ENCODE measurements around the gene AP1B1. TPM values are rescaled to one million over a fixed set of nuclear protein-coding genes. Genes with fewer than 3 reads are reported as not detected.

AP1B1 gene
- total RNA-seq, 1 donor: 37.3 TPM

- Histone ChIP-seq H3K4me1 (ENCODE audit: insufficient read depth, low read length) (no peaks in the 10 kb centered on the region), H2AFZ (ENCODE audit: low read length) (no peak overlapping the region), H3K27ac (ENCODE audit: low read depth, low read length) (no peak overlapping the region), H3K27me3 (ENCODE audit: insufficient read depth, low read length) (no peaks in the 10 kb centered on the region), H3K4me3 (ENCODE audit: insufficient read depth, low read length) (no peak overlapping the region), H3K4me2 (ENCODE audit: insufficient read depth, low read length) (no peak overlapping the region), H3K9me3 (ENCODE audit: low read depth, low read length) (no peaks in the 10 kb centered on the region), H3K79me2 (ENCODE audit: insufficient read depth, low read length) (no peaks in the 10 kb centered on the region), H3K36me3 (ENCODE audit: insufficient read depth, low read length) (peaks cover 67% of the 10 kb centered on the region), H4K20me1 (ENCODE audit: insufficient read depth, low read length) (peaks cover 3% of the 10 kb centered on the region)
- no peak for TF ChIP-seq CTCF (IDR thresholded peaks at IDR 0.05; ENCODE audit: extremely low read depth, low read depth, low read length)
- peak; percentile 52 for DNase-seq (ENCODE audit: insufficient read length, low spot score, missing footprints)
Measured at GRCh38 chr22:29353286-29353685, 35.1 kb downstream of the AP1B1 start.

DNA sequence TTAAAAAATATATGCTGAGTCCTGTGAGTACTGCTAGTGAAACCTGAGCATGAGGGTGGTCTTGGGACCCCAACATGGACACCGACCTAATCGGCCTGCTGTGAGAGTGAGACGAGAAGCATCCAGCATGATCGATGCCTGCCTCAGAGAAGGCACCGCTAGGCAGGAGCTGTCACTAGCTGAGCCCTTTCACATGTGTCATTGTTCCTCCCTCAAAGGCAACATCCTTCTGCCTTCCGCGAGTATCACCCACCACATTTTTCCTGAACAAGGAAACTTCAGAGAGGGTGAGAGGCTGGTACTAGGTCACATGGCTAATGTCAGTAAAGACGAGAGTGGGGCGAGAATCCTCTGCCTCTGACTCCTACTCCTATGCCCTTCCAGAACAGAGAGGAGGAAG is 35.6 kb downstream of the AP1B1 start:
- no peak for TF ChIP-seq CTCF (IDR thresholded peaks at IDR 0.05; ENCODE audit: extremely low read depth, low read depth, low read length)
- Histone ChIP-seq H3K4me2 (ENCODE audit: insufficient read depth, low read length) (no peak overlapping the region), H3K79me2 (ENCODE audit: insufficient read depth, low read length) (no peaks in the 10 kb centered on the region), H4K20me1 (ENCODE audit: insufficient read depth, low read length) (no peaks in the 10 kb centered on the region), H3K4me3 (ENCODE audit: insufficient read depth, low read length) (no peak overlapping the region), H3K4me1 (ENCODE audit: insufficient read depth, low read length) (no peaks in the 10 kb centered on the region), H3K27ac (ENCODE audit: low read depth, low read length) (no peak overlapping the region), H2AFZ (ENCODE audit: low read length) (no peak overlapping the region), H3K9me3 (ENCODE audit: low read depth, low read length) (no peaks in the 10 kb centered on the region), H3K36me3 (ENCODE audit: insufficient read depth, low read length) (peaks cover 67% of the 10 kb centered on the region), H3K27me3 (ENCODE audit: insufficient read depth, low read length) (no peaks in the 10 kb centered on the region)
- DNase-seq (ENCODE audit: insufficient read length, low spot score, missing footprints): peak; percentile 56

DNA sequence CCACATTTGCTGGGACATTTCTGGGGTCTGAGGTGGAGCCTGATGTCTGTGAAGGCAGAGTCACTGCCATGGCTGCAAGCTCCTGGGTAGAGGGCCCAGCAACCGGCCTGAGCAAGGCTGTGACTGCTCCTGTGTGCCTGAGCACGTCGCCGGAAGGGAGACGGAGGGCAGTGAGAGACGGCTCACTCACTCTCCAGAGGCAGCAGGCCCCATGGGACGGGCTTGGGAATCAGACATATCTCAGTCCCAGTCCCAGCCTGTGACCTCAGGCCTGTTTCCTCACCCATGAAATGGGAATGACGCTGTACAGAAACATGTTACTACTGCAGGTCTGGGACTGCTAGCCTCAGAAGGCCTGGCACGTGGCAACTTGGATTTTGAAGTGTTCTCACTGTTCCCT is 36.5 kb downstream of the AP1B1 start:
- H3K4me2 ChIP-seq (ENCODE audit: insufficient read depth, low read length): no peak overlapping the region
- no peak overlapping the region for H2AFZ ChIP-seq (ENCODE audit: low read length)
- H3K4me1 ChIP-seq (ENCODE audit: insufficient read depth, low read length): no peaks in the 10 kb centered on the region
- no peak overlapping the region for H3K4me3 ChIP-seq (ENCODE audit: insufficient read depth, low read length)
- DNase-seq (ENCODE audit: insufficient read length, low spot score, missing footprints): peak; percentile 18
- no peaks in the 10 kb centered on the region for H3K27me3 ChIP-seq (ENCODE audit: insufficient read depth, low read length)
- no peaks in the 10 kb centered on the region for H3K79me2 ChIP-seq (ENCODE audit: insufficient read depth, low read length)
- no peaks in the 10 kb centered on the region for H3K9me3 ChIP-seq (ENCODE audit: low read depth, low read length)
- peaks cover 74% of the 10 kb centered on the region for H3K36me3 ChIP-seq (ENCODE audit: insufficient read depth, low read length)
- no peak for TF ChIP-seq CTCF (IDR thresholded peaks at IDR 0.05; ENCODE audit: extremely low read depth, low read depth, low read length)
- no peak overlapping the region for H3K27ac ChIP-seq (ENCODE audit: low read depth, low read length)
- H4K20me1 ChIP-seq (ENCODE audit: insufficient read depth, low read length): no peaks in the 10 kb centered on the region

DNA sequence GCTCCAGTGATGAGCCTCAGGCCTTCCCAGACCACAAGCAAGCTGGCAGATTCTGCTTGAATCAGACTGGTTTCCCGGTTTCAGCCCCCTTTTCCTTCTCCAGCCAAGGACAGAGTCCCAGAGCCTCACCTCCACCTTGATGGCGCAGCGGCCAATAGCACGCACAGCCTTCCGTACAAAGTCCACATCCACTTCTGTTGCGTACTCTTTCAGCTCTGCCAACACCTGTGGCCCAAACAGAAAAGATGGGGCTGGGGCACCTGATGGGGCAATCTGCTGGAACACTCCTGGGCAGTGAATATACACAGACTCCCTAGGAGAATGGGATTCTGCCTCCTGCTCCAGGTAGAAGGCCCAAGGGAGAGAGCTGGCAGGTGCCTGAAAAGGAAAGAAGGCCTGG is 37.3 kb downstream of the AP1B1 start:
- no peak for TF ChIP-seq CTCF (IDR thresholded peaks at IDR 0.05; ENCODE audit: extremely low read depth, low read depth, low read length)
- H4K20me1 ChIP-seq (ENCODE audit: insufficient read depth, low read length): no peaks in the 10 kb centered on the region
- H3K9me3 ChIP-seq (ENCODE audit: low read depth, low read length): no peaks in the 10 kb centered on the region
- H3K36me3 ChIP-seq (ENCODE audit: insufficient read depth, low read length): peaks cover 78% of the 10 kb centered on the region
- no peaks in the 10 kb centered on the region for H3K79me2 ChIP-seq (ENCODE audit: insufficient read depth, low read length)
- H3K4me1 ChIP-seq (ENCODE audit: insufficient read depth, low read length): no peaks in the 10 kb centered on the region
- no peak overlapping the region for H3K4me2 ChIP-seq (ENCODE audit: insufficient read depth, low read length)
- peak; percentile 41 for DNase-seq (ENCODE audit: insufficient read length, low spot score, missing footprints)
- H3K4me3 ChIP-seq (ENCODE audit: insufficient read depth, low read length): no peak overlapping the region
- no peak overlapping the region for H2AFZ ChIP-seq (ENCODE audit: low read length)
- H3K27ac ChIP-seq (ENCODE audit: low read depth, low read length): no peak overlapping the region
- no peaks in the 10 kb centered on the region for H3K27me3 ChIP-seq (ENCODE audit: insufficient read depth, low read length)

Measured in osteoblast (primary cell).